ENCODE data around the gene ITGA5. TPM values are rescaled to one million over a fixed set of nuclear protein-coding genes. Genes with fewer than 3 reads are reported as not detected.

ITGA5 gene
- total RNA-seq, 1 experiment from 2014 or later: 49.7 TPM

- H3K9me3 ChIP-seq (ENCODE audit: control insufficient read depth in 1 of 2, insufficient read depth in 1 of 2, low read depth in 1 of 2, low read length in 2 of 2): no peaks in the 10 kb centered on the region
- BruUV-seq (replicated peaks): no TSS peak
- no peak for TF ChIP-seq POLR2AphosphoS5 (IDR thresholded peaks at IDR 0.05; ENCODE audit: low read depth, low read length)
- TF ChIP-seq MAX (IDR thresholded peaks at IDR 0.05): no peak
- no peak for TF ChIP-seq POLR2A (IDR thresholded peaks at IDR 0.05; ENCODE audit: borderline replicate concordance, extremely low read depth, insufficient read depth, insufficient read length)
- TF ChIP-seq JUND (IDR thresholded peaks at IDR 0.05): no peak
- no peak for TF ChIP-seq CEBPB (IDR thresholded peaks at IDR 0.05; ENCODE audit: low read depth)
- TF ChIP-seq ATF3 (IDR thresholded peaks at IDR 0.05): no peak
- no peak for TF ChIP-seq ZFX (IDR thresholded peaks at IDR 0.05)
- TF ChIP-seq ZBTB33 (IDR thresholded peaks at IDR 0.05; ENCODE audit: extremely low read depth, insufficient replicate concordance, low read length): no peak
- TF ChIP-seq CTCF (IDR thresholded peaks at IDR 0.05 in 2 of 3, conservative IDR thresholded peaks at IDR 0.05 in 1 of 3; ENCODE audit: borderline replicate concordance in 1 of 3, insufficient read depth in 1 of 3, low read depth in 2 of 3, low read length in 2 of 3): no peak
- TF ChIP-seq EZH2phosphoT487 (IDR thresholded peaks at IDR 0.05; ENCODE audit: borderline replicate concordance): no peak
- no peak for TF ChIP-seq ZNF274 (IDR thresholded peaks at IDR 0.05; ENCODE audit: low read depth, low read length)
- no peak for TF ChIP-seq SRF (IDR thresholded peaks at IDR 0.05; ENCODE audit: low read depth)
- no peak for TF ChIP-seq RAD21 (IDR thresholded peaks at IDR 0.05; ENCODE audit: low read depth)
- H3K9me2 ChIP-seq (ENCODE audit: insufficient read depth): no peaks in the 10 kb centered on the region
- POLR2A ChIA-PET: no interaction called here
- RAD21 ChIA-PET (ENCODE audit: low non-redundant PET in 1 of 2, low total read pairs in 2 of 2, uncharacterized antibody in 2 of 2, unreplicated experiment in 2 of 2): no interaction called here
- H3K4me2 ChIP-seq (ENCODE audit: low read length): no peak overlapping the region
- H3K4me3 ChIP-seq (replicated peaks in 1 of 2; ENCODE audit: low read depth in 1 of 2, low read length in 2 of 2): no peak overlapping the region
- H3K27me3 ChIP-seq (ENCODE audit: insufficient read depth, low read length): no peaks in the 10 kb centered on the region
- H4K20me1 ChIP-seq (ENCODE audit: insufficient read depth): no peaks in the 10 kb centered on the region; the same call in 1 of the 2 replicates
- H3K79me2 ChIP-seq (ENCODE audit: insufficient read depth, low read length): peaks cover 27% of the 10 kb centered on the region
- CTCF ChIA-PET: no interaction called here
- no peak overlapping the region for H2AFZ ChIP-seq (ENCODE audit: low read depth, low read length, poor library complexity, severe bottlenecking)
- no peaks in the 10 kb centered on the region for H3K4me1 ChIP-seq (ENCODE audit: control insufficient read depth in 1 of 2, insufficient read depth in 2 of 2, low read length in 2 of 2)
- no peak overlapping the region for H3K9ac ChIP-seq (ENCODE audit: low read length)
- H3K36me3 ChIP-seq (ENCODE audit: control insufficient read depth in 1 of 2, insufficient read depth in 2 of 2, low read length in 2 of 2): peaks cover 78 to 80% of the 10 kb centered on the region in 2 experiments
- H3K27ac ChIP-seq (ENCODE audit: low read depth, low read length): no peak overlapping the region
- ATAC-seq (no peak), DNase-seq (ENCODE audit: low read depth, low spot score) (no peak)
- intact Hi-C loops (cut with micrococcal nuclease): no loop called here
Observed at GRCh38 chr12:54460317-54460923, 41.4 kb upstream of the ITGA5 start.
